GM23338 (cell line): ENCODE measurements around the gene SLCO3A1. TPM values are rescaled to one million over a fixed set of nuclear protein-coding genes. Genes with fewer than 3 reads are reported as not detected.
A peak's percentile ranks its signal among the peaks of the same experiment; 100 is the strongest.

Experiments used
- ATAC-seq: fragments of 200-7000 bp; cut with Tn5 transposase; 3 replicates; pipeline ENCODE4 v1.9.1; 2020
- DNase-seq: peaks from one replicate; pipeline ENCODE4 v3.0.0-alpha.2; 2015; ENCODE audit warnings: low spot score
- H2AFZ ChIP-seq: fragments of 200-600 bp; sonication (generic); 2 replicates; pipeline ENCODE4 v1.8.0; 2016; ENCODE audit warnings: antibody characterized with exemption, mild to moderate bottlenecking, moderate library complexity
- H3F3A ChIP-seq: fragments of 200-600 bp; sonication (generic); replicated peaks from 2 replicates; pipeline ENCODE4 v1.8.0; 2017; ENCODE audit warnings: antibody characterized with exemption, mixed run types, low read depth
- H3K27ac ChIP-seq: fragments of 200-600 bp; sonication (generic); 2 replicates; pipeline ENCODE4 v1.6.1; 2016; ENCODE audit warnings: low read depth
- H3K27me3 ChIP-seq: fragments of 200-600 bp; sonication (generic); 2 replicates; pipeline ENCODE4 v1.8.0; 2016; ENCODE audit warnings: mild to moderate bottlenecking, mixed run types, moderate library complexity; ENCODE audit not compliant: insufficient read depth
- H3K36me3 ChIP-seq: fragments of 200-600 bp; sonication (generic); 2 replicates; pipeline ENCODE4 v1.8.0; 2016; ENCODE audit warnings: mild to moderate bottlenecking; ENCODE audit not compliant: insufficient read depth
- H3K4me1 ChIP-seq: fragments of 200-600 bp; sonication (generic); 2 replicates; pipeline ENCODE4 v1.8.0; 2016; ENCODE audit warnings: mild to moderate bottlenecking, moderate library complexity; ENCODE audit not compliant: insufficient read depth
- H3K4me2 ChIP-seq: fragments of 200-600 bp; sonication (generic); 2 replicates; pipeline ENCODE4 v1.7.1; 2017; ENCODE audit warnings: mixed run types
- H3K4me3 ChIP-seq: fragments of 200-600 bp; sonication (generic); 2 replicates; pipeline ENCODE4 v1.6.1; 2016; ENCODE audit warnings: mixed run types
- H3K79me2 ChIP-seq: fragments of 200-600 bp; sonication (generic); replicated peaks from 2 replicates; pipeline ENCODE4 v1.8.0; 2017; ENCODE audit warnings: mild to moderate bottlenecking; ENCODE audit not compliant: insufficient read depth
- H3K9me2 ChIP-seq: fragments of 200-600 bp; sonication (generic); 2 replicates; pipeline ENCODE4 v1.8.0; 2017; ENCODE audit not compliant: insufficient read depth
- H4K20me1 ChIP-seq: fragments of 200-600 bp; sonication (generic); replicated peaks from 2 replicates; pipeline ENCODE4 v1.8.0; 2017; ENCODE audit warnings: mild to moderate bottlenecking; ENCODE audit not compliant: insufficient read depth
- H3K27ac Mint-ChIP-seq: 2 replicates; pipeline ENCODE4 v1.8.0; 2020; ENCODE audit warnings: inconsistent platforms, mild to moderate bottlenecking, moderate library complexity, mixed read lengths
- H3K27me3 Mint-ChIP-seq: 3 replicates; pipeline ENCODE4 v1.8.0; 2022; ENCODE audit warnings: low read depth, mild to moderate bottlenecking, moderate library complexity, mixed read lengths, inconsistent platforms; ENCODE audit not compliant: insufficient read depth, poor library complexity
- H3K36me3 Mint-ChIP-seq: 3 replicates; pipeline ENCODE4 v1.8.0; 2021; ENCODE audit warnings: low read depth, mild to moderate bottlenecking, inconsistent platforms, moderate library complexity, mixed read lengths
- H3K4me1 Mint-ChIP-seq: 3 replicates; pipeline ENCODE4 v1.8.0; 2020; ENCODE audit warnings: mild to moderate bottlenecking, inconsistent platforms, mixed read lengths
- H3K4me3 Mint-ChIP-seq: 3 replicates; pipeline ENCODE4 v1.8.0; 2021; ENCODE audit warnings: moderate library complexity, mild to moderate bottlenecking, inconsistent platforms, mixed read lengths
- H3K9me3 Mint-ChIP-seq: 3 replicates; pipeline ENCODE4 v1.8.0; 2020; ENCODE audit warnings: moderate library complexity, mild to moderate bottlenecking, inconsistent platforms, mixed read lengths
- CREB1 ChIP-seq: fragments of 250-450 bp; sonication (Bioruptor Pico); IDR thresholded peaks from 2 replicates; pipeline ENCODE4 v1.5.0; 2020; ENCODE audit warnings: low read depth, mild to moderate bottlenecking, moderate library complexity
- CTCF ChIP-seq, 2 experiments: fragments of 200-600 bp in 1 of 2; sonication (generic) in 1 of 2; conservative IDR thresholded peaks; 2 replicates each; pipeline versions ENCODE4 v1.5.1 to v1.6.1; 2016 to 2017; ENCODE audit warnings: antibody characterized with exemption in 2 of 2, low read depth in 2 of 2, mild to moderate bottlenecking in 2 of 2, moderate library complexity in 1 of 2
- ETS1 ChIP-seq: IDR thresholded peaks from 2 replicates; pipeline ENCODE4 v1.6.1; 2016; ENCODE audit warnings: antibody characterized with exemption
- EZH2 ChIP-seq: fragments of 200-600 bp; sonication (generic); IDR thresholded peaks from one replicate; pipeline ENCODE4 v1.8.0; 2017; ENCODE audit warnings: antibody characterized with exemption, mild to moderate bottlenecking, low read depth; ENCODE audit not compliant: unreplicated experiment
- EZH2phosphoT487 ChIP-seq: fragments of 200-600 bp; sonication (generic); IDR thresholded peaks from one replicate; pipeline ENCODE4 v1.8.1; 2018; ENCODE audit warnings: antibody characterized with exemption; ENCODE audit not compliant: unreplicated experiment
- JUNB ChIP-seq: IDR thresholded peaks from one replicate; pipeline ENCODE4 v1.6.1; 2016; ENCODE audit warnings: antibody characterized with exemption; ENCODE audit not compliant: unreplicated experiment
- NANOG ChIP-seq: IDR thresholded peaks from 2 replicates; pipeline ENCODE4 v1.6.1; 2016; ENCODE audit warnings: antibody characterized with exemption, borderline replicate concordance
- POLR2AphosphoS5 ChIP-seq: IDR thresholded peaks from 2 replicates; pipeline ENCODE4 v1.6.1; 2016; ENCODE audit warnings: antibody characterized with exemption, low read depth
- STAT1 ChIP-seq: IDR thresholded peaks from one replicate; pipeline ENCODE4 v1.6.1; 2016; ENCODE audit warnings: antibody characterized with exemption; ENCODE audit not compliant: unreplicated experiment
- ZNF114 ChIP-seq: fragments of 250-450 bp; sonication (Bioruptor Pico); IDR thresholded peaks from 2 replicates; pipeline ENCODE4 v1.5.0; 2020; ENCODE audit warnings: mild to moderate bottlenecking, moderate library complexity
- ZNF331 ChIP-seq: fragments of 250-450 bp; sonication (Bioruptor Pico); IDR thresholded peaks from 2 replicates; pipeline ENCODE4 v1.5.0; 2020; ENCODE audit warnings: low read depth, mild to moderate bottlenecking, moderate library complexity
- ZNF462 ChIP-seq: fragments of 250-450 bp; sonication (Bioruptor Pico); IDR thresholded peaks from 2 replicates; pipeline ENCODE4 v1.5.0; 2020; ENCODE audit warnings: mild to moderate bottlenecking, moderate library complexity
- polyA plus RNA-seq: library from polyadenylated mRNA; unstranded; fragments of >200 nt; fragmentation: Nextera tagmentation; extraction: Ambion mirVana; gene quantifications from 2 replicates; pipeline ENCODE4 v1.2.1, GENCODE V29; 2016
- total RNA-seq: library from RNA; depleted of rRNA; stranded (reverse); fragments of >200 nt; shearing (Covaris generic); gene quantifications from 2 replicates; pipeline ENCODE4 v1.2.3, GENCODE V29; 2014

SLCO3A1 gene
- total and polyA plus RNA-seq, 2 experiments from 2014 or later, result 7.3 to 9.4 TPM

GRCh38 chr15:92035961-92036360, 182.5 kb downstream of the SLCO3A1 start (continued):
- TF ChIP-seq CTCF (conservative IDR thresholded peaks at IDR 0.05; ENCODE audit: low read depth in 2 of 2), result no peak
- no peak for TF ChIP-seq ZNF114 (CRISPR knock-in tag)
- TF ChIP-seq ETS1, result no peak

- Histone ChIP-seq H3K4me2 (peak overlapping the region; percentile 44), H3K27ac (no peak overlapping the region), H3F3A (no peaks in the 10 kb centered on the region), H3K27me3 (no peaks in the 10 kb centered on the region), H3K9me2 (peaks cover 10% of the 10 kb centered on the region), H3K79me2 (peaks cover 4% of the 10 kb centered on the region; the same call in 1 of the 2 replicates), H3K4me1 (peaks cover 13% of the 10 kb centered on the region), H3K36me3 (no peaks in the 10 kb centered on the region), H3K4me3 (0 out of 2 replicates have a peak overlapping the region, but pooled peaks have one; percentile 15), H4K20me1 (no peaks in the 10 kb centered on the region), H2AFZ (no peak overlapping the region)
- Mint-ChIP-seq H3K27me3 (peaks cover 6% of the 10 kb centered on the region), H3K4me1 (peaks cover 13% of the 10 kb centered on the region), H3K27ac (no peak overlapping the region), H3K36me3 (peaks cover 12% of the 10 kb centered on the region), H3K4me3 (no peak overlapping the region), H3K9me3 (peaks cover 19% of the 10 kb centered on the region)
- ATAC-seq (no peak), DNase-seq (no peak)
- TF ChIP-seq NANOG (no peak), ZNF331 (CRISPR knock-in tag) (no peak), CREB1 (no peak), ZNF114 (CRISPR knock-in tag) (no peak), ETS1 (no peak), POLR2AphosphoS5 (no peak), EZH2phosphoT487 (no peak), JUNB (no peak), CTCF (conservative IDR thresholded peaks at IDR 0.05; ENCODE audit: low read depth in 2 of 2) (no peak), STAT1 (no peak), EZH2 (no peak), ZNF462 (CRISPR knock-in tag) (no peak)
These were observed 184.0 kb downstream of the SLCO3A1 start for GRCh38 chr15:92037491-92037890.
